HEK293 (cell line): ENCODE results near the gene NOX3.

ENCODE experiments used
- CTCF ChIA-PET: fragments of 350-600 bp; formaldehyde crosslinking; extraction: SDS; loops from one replicate; lab custom pipeline; 2021; ENCODE audit warnings: antibody characterized with exemption; lab: Yijun Ruan, JAX
- POLR2A ChIA-PET: fragments of 300-600 bp; formaldehyde crosslinking; extraction: SDS; loops from one replicate; lab custom pipeline; 2020; ENCODE audit warnings: antibody characterized with exemption, inconsistent platforms; lab: Yijun Ruan, JAX
- H3K27ac ChIP-seq: fragments of 200-500 bp; sonication (Bioruptor generic); 2 replicates; pipeline ENCODE4 v1.5.1; 2014; ENCODE audit warnings: low read depth, low read length, control low read depth, inconsistent platforms; ENCODE audit errors: extremely low read depth
- H3K36me3 ChIP-seq, 2 experiments: fragments of 200-500 bp in 1 of 2; sonication (Bioruptor generic) in 1 of 2; 1 replicate in 1 of 2; 2 replicates in 1 of 2; pipeline ENCODE4 v1.5.1; 2014 to 2017; ENCODE audit warnings: inconsistent platforms in 2 of 2, low read length in 2 of 2; ENCODE audit not compliant: control insufficient read depth in 2 of 2, insufficient read depth in 1 of 2
- H3K4me1 ChIP-seq: fragments of 200-500 bp; sonication (Bioruptor generic); 2 replicates; pipeline ENCODE4 v1.5.1; 2014; ENCODE audit warnings: mild to moderate bottlenecking, low read length, inconsistent platforms; ENCODE audit not compliant: control insufficient read depth, insufficient read depth
- H3K4me3 ChIP-seq: 2 replicates; pipeline ENCODE4 v1.5.1; 2011; ENCODE audit warnings: low read depth, mild to moderate bottlenecking, control low read depth, low read length, moderate library complexity
- H3K9me3 ChIP-seq: fragments of 200-500 bp; sonication (Bioruptor generic); 2 replicates; pipeline ENCODE4 v1.5.1; 2014; ENCODE audit warnings: low read depth, low read length, inconsistent platforms; ENCODE audit not compliant: control insufficient read depth, insufficient read depth
- BCL11B ChIP-seq: fragments of 450-650 bp; formaldehyde crosslinking; IDR thresholded peaks from 2 replicates; pipeline ENCODE4 v1.5.1; 2016; ENCODE audit warnings: low read depth, missing biosample characterization, missing genetic modification characterization
- GLIS2 ChIP-seq: fragments of 450-650 bp; formaldehyde crosslinking; IDR thresholded peaks from 2 replicates; pipeline ENCODE4 v1.5.1; 2016; ENCODE audit warnings: missing biosample characterization, missing genetic modification characterization
- HOXC10 ChIP-seq: sonication (generic); formaldehyde crosslinking; IDR thresholded peaks from 2 replicates; pipeline ENCODE4 v1.8.1; 2023; ENCODE audit warnings: mild to moderate bottlenecking, missing genetic modification reagents
- KLF8 ChIP-seq: fragments of 450-650 bp; formaldehyde crosslinking; IDR thresholded peaks from 2 replicates; pipeline ENCODE4 v1.5.1; 2016; ENCODE audit warnings: missing biosample characterization, missing genetic modification characterization
- OVOL3 ChIP-seq: fragments of 450-650 bp; formaldehyde crosslinking; IDR thresholded peaks from 2 replicates; pipeline ENCODE4 v1.5.1; 2016; ENCODE audit warnings: missing biosample characterization, missing genetic modification characterization
- PBX3 ChIP-seq: sonication (generic); formaldehyde crosslinking; IDR thresholded peaks from 2 replicates; pipeline ENCODE4 v1.8.1; 2022; ENCODE audit warnings: mild to moderate bottlenecking, moderate library complexity, missing genetic modification reagents
- SCRT1 ChIP-seq: fragments of 450-650 bp; formaldehyde crosslinking; IDR thresholded peaks from 2 replicates; pipeline ENCODE4 v1.5.1; 2016; ENCODE audit warnings: missing biosample characterization, missing genetic modification characterization, borderline replicate concordance
- ZBTB11 ChIP-seq: fragments of 450-650 bp; formaldehyde crosslinking; conservative IDR thresholded peaks from 2 replicates; pipeline ENCODE4 v1.5.1; 2016; ENCODE audit warnings: low read depth, missing biosample characterization, missing genetic modification characterization
- ZNF112 ChIP-seq: fragments of 450-650 bp; formaldehyde crosslinking; IDR thresholded peaks from 2 replicates; pipeline ENCODE4 v1.5.0; 2017; ENCODE audit warnings: missing biosample characterization, missing genetic modification characterization
- ZNF18 ChIP-seq: fragments of 450-650 bp; formaldehyde crosslinking; IDR thresholded peaks from 2 replicates; pipeline ENCODE4 v1.5.1; 2016; ENCODE audit warnings: missing biosample characterization, missing genetic modification characterization
- ZNF221 ChIP-seq: fragments of 450-650 bp; formaldehyde crosslinking; IDR thresholded peaks from 2 replicates; pipeline ENCODE4 v1.5.1; 2017; ENCODE audit warnings: missing biosample characterization, missing genetic modification characterization, borderline replicate concordance
- ZNF302 ChIP-seq: fragments of 450-650 bp; formaldehyde crosslinking; IDR thresholded peaks from 2 replicates; pipeline ENCODE4 v1.5.1; 2016; ENCODE audit warnings: missing biosample characterization, missing genetic modification characterization, low read depth
- ZNF354C ChIP-seq: fragments of 450-650 bp; formaldehyde crosslinking; IDR thresholded peaks from 2 replicates; pipeline ENCODE4 v1.5.1; 2016; ENCODE audit warnings: missing biosample characterization, missing genetic modification characterization, low read depth, borderline replicate concordance
- ZNF37A ChIP-seq: fragments of 450-650 bp; IDR thresholded peaks from 2 replicates; pipeline ENCODE4 v1.5.1; 2018; ENCODE audit warnings: missing biosample characterization, missing genetic modification characterization
- ZNF510 ChIP-seq: fragments of 450-650 bp; formaldehyde crosslinking; IDR thresholded peaks from 2 replicates; pipeline ENCODE4 v1.5.1; 2018; ENCODE audit warnings: mild to moderate bottlenecking, missing genetic modification characterization, missing biosample characterization; ENCODE audit not compliant: insufficient replicate concordance
- ZNF571 ChIP-seq: fragments of 450-650 bp; formaldehyde crosslinking; IDR thresholded peaks from 2 replicates; pipeline ENCODE4 v1.5.0; 2017; ENCODE audit warnings: missing biosample characterization, missing genetic modification characterization
- ZNF600 ChIP-seq: fragments of 450-650 bp; formaldehyde crosslinking; IDR thresholded peaks from 2 replicates; pipeline ENCODE4 v1.5.1; 2016; ENCODE audit warnings: missing biosample characterization, missing genetic modification characterization
- ZNF623 ChIP-seq: fragments of 450-650 bp; formaldehyde crosslinking; IDR thresholded peaks from 2 replicates; pipeline ENCODE4 v1.5.1; 2016; ENCODE audit warnings: missing biosample characterization, missing genetic modification characterization
- ZNF692 ChIP-seq: fragments of 450-650 bp; formaldehyde crosslinking; IDR thresholded peaks from 2 replicates; pipeline ENCODE4 v1.5.1; 2016; ENCODE audit warnings: missing biosample characterization, missing genetic modification characterization
- ZSCAN5A ChIP-seq: fragments of 450-650 bp; formaldehyde crosslinking; IDR thresholded peaks from 2 replicates; pipeline ENCODE4 v1.5.1; 2016; ENCODE audit warnings: missing biosample characterization, missing genetic modification characterization
- TF ChIP-seq, protein P1 (sequence below): fragments of 450-650 bp; formaldehyde crosslinking; IDR thresholded peaks from 2 replicates; pipeline ENCODE4 v1.5.1; 2016; ENCODE audit warnings: missing biosample characterization, missing genetic modification characterization
- TF ChIP-seq, protein P2 (sequence below): fragments of 450-650 bp; formaldehyde crosslinking; IDR thresholded peaks from 2 replicates; pipeline ENCODE4 v1.5.1; 2016; ENCODE audit warnings: missing biosample characterization, missing genetic modification characterization
- TF ChIP-seq, protein P3 (sequence below): fragments of 450-650 bp; formaldehyde crosslinking; IDR thresholded peaks from 2 replicates; pipeline ENCODE4 v1.5.1; 2016; ENCODE audit warnings: missing biosample characterization, missing genetic modification characterization

Gene NOX3

DNA sequence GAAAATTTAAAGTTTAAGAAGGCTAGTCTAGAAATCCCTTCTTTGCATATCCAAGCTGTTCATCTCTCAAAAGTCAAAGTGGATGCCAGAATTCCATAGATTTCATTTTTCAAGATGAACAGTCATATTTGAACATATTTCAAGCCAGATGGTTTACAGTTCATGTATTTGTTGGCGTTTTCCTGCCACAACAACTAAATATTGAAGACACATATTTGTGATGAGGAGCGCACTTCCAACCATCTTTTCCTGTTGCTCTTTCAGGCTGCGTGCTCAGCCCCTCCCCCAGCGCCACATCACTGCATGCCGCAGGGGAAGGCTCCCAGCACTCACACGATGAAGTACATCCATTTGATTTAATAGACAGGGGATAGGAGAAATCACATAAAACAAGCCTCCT lies 5.9 kb upstream of the NOX3 start:
- CTCF ChIA-PET: no interaction called here
- POLR2A ChIA-PET: no interaction called here
- no peaks in the 10 kb centered on the region for H3K36me3 ChIP-seq
- H3K9me3 ChIP-seq: no peaks in the 10 kb centered on the region
- no peaks in the 10 kb centered on the region for H3K4me1 ChIP-seq
- H3K27ac ChIP-seq: no peak overlapping the region
- no peak for TF ChIP-seq ZNF571
- TF ChIP-seq ZNF302 (tag by site-specific recombination): no peak
- no peak for TF ChIP-seq ZNF600 (tag by site-specific recombination)
- TF ChIP-seq ZNF692 (tag by site-specific recombination): no peak
- TF ChIP-seq OVOL3 (tag by site-specific recombination): no peak
- TF ChIP-seq ZSCAN5A (tag by site-specific recombination): no peak
- TF ChIP-seq ZNF112 (tag by site-specific recombination): no peak
- no peak for TF ChIP-seq BCL11B (tag by site-specific recombination)
- TF ChIP-seq ZNF18 (tag by site-specific recombination): no peak
- TF ChIP-seq, protein P1, sequence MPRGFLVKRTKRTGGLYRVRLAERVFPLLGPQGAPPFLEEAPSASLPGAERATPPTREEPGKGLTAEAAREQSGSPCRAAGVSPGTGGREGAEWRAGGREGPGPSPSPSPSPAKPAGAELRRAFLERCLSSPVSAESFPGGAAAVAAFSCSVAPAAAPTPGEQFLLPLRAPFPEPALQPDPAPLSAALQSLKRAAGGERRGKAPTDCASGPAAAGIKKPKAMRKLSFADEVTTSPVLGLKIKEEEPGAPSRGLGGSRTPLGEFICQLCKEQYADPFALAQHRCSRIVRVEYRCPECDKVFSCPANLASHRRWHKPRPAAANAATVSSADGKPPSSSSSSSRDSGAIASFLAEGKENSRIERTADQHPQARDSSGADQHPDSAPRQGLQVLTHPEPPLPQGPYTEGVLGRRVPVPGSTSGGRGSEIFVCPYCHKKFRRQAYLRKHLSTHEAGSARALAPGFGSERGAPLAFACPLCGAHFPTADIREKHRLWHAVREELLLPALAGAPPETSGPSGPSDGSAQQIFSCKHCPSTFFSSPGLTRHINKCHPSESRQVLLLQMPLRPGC (tag by site-specific recombination): no peak
- TF ChIP-seq ZNF37A (tag by site-specific recombination): no peak
- TF ChIP-seq, protein P2, sequence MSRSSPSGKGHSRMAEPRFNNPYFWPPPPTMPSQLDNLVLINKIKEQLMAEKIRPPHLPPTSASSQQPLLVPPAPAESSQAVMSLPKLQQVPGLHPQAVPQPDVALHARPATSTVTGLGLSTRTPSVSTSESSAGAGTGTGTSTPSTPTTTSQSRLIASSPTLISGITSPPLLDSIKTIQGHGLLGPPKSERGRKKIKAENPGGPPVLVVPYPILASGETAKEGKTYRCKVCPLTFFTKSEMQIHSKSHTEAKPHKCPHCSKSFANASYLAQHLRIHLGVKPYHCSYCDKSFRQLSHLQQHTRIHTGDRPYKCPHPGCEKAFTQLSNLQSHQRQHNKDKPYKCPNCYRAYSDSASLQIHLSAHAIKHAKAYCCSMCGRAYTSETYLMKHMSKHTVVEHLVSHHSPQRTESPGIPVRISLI (tag by site-specific recombination): no peak
- TF ChIP-seq ZNF510 (tag by site-specific recombination): no peak
- no peak for TF ChIP-seq HOXC10 (CRISPR knock-in tag)
- no peak for TF ChIP-seq KLF8 (tag by site-specific recombination)
- no peak for TF ChIP-seq GLIS2 (tag by site-specific recombination)
- TF ChIP-seq, protein P3, sequence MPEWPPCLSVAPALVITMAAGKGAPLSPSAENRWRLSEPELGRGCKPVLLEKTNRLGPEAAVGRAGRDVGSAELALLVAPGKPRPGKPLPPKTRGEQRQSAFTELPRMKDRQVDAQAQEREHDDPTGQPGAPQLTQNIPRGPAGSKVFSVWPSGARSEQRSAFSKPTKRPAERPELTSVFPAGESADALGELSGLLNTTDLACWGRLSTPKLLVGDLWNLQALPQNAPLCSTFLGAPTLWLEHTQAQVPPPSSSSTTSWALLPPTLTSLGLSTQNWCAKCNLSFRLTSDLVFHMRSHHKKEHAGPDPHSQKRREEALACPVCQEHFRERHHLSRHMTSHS (tag by site-specific recombination): no peak
- TF ChIP-seq SCRT1 (tag by site-specific recombination): no peak
- no peak overlapping the region for H3K4me3 ChIP-seq

- POLR2A ChIA-PET: no interaction called here
- Histone ChIP-seq H3K36me3 (no peaks in the 10 kb centered on the region), H3K4me3 (no peak overlapping the region), H3K4me1 (no peaks in the 10 kb centered on the region; the same call in 1 of the 2 replicates), H3K9me3 (no peaks in the 10 kb centered on the region), H3K27ac (no peak overlapping the region)
- CTCF ChIA-PET: no interaction called here
- TF ChIP-seq ZNF221 (tag by site-specific recombination) (no peak), ZNF623 (tag by site-specific recombination) (no peak), ZBTB11 (tag by site-specific recombination) (no peak), ZNF354C (tag by site-specific recombination) (no peak), PBX3 (CRISPR knock-in tag) (no peak)
These were observed 1.2 kb downstream of the NOX3 start for GRCh38 chr6:155454471-155454870.
